HUES64 (cell line): ENCODE data around the gene AGPS.

Experiments used
- H3K27ac ChIP-seq: 2 replicates; pipeline ENCODE4 v1.7.0; 2013; ENCODE audit warnings: low read depth, low read length, inconsistent platforms
- H3K27me3 ChIP-seq: 2 replicates; pipeline ENCODE4 v1.6.1; 2013; ENCODE audit warnings: mild to moderate bottlenecking, low read length; ENCODE audit not compliant: insufficient read depth
- H3K36me3 ChIP-seq: 2 replicates; pipeline ENCODE4 v1.6.1; 2013; ENCODE audit warnings: mild to moderate bottlenecking, low read length; ENCODE audit not compliant: insufficient read depth
- H3K4me1 ChIP-seq: 2 replicates; pipeline ENCODE4 v1.6.1; 2013; ENCODE audit warnings: mild to moderate bottlenecking, low read length, moderate library complexity; ENCODE audit not compliant: insufficient read depth
- H3K4me3 ChIP-seq: 2 replicates; pipeline ENCODE4 v1.5.1; 2013; ENCODE audit warnings: mild to moderate bottlenecking, low read length, moderate library complexity
- H3K9ac ChIP-seq: 2 replicates; pipeline ENCODE4 v1.6.1; 2013; ENCODE audit warnings: mild to moderate bottlenecking, low read depth, low read length
- H3K9me3 ChIP-seq: 2 replicates; pipeline ENCODE4 v1.6.1; 2013; ENCODE audit warnings: low read depth, low read length; ENCODE audit not compliant: insufficient read depth
- WGBS: fragments of 150-250, 120-280 bp; methylation state at CpG from one replicate; pipeline ENCODE4 v1.1.7; 2013; ENCODE audit warnings: missing lambda C conversion rate; 5-methylcytosine and 5-hydroxymethylcytosine counted together

AGPS gene

GRCh38 chr2:177530561-177530960, 138.0 kb downstream of the AGPS start:
- H3K36me3 ChIP-seq: no peaks in the 10 kb centered on the region
- H3K4me1 ChIP-seq: peaks cover 10% of the 10 kb centered on the region; the same call in 1 of the 2 replicates

GRCh38 chr2:177531706-177532105, 139.1 kb downstream of the AGPS start:
- no peaks in the 10 kb centered on the region for H3K9me3 ChIP-seq
- no peaks in the 10 kb centered on the region for H3K27me3 ChIP-seq
- WGBS: 97% methylated on average over 4 of the region's 5 CpGs
- no peak overlapping the region for H3K4me3 ChIP-seq
- peaks cover 15% of the 10 kb centered on the region for H3K4me1 ChIP-seq
- H3K27ac ChIP-seq: no peak overlapping the region
- no peaks in the 10 kb centered on the region for H3K36me3 ChIP-seq
- H3K9ac ChIP-seq: no peak overlapping the region

More at GRCh38 chr2:177530561-177530960, 138.0 kb downstream of the AGPS start:
- H3K27ac ChIP-seq: no peak overlapping the region
- no peaks in the 10 kb centered on the region for H3K27me3 ChIP-seq
- no peaks in the 10 kb centered on the region for H3K9me3 ChIP-seq
- no peak overlapping the region for H3K4me3 ChIP-seq
- H3K9ac ChIP-seq: no peak overlapping the region

- Histone ChIP-seq H3K9ac (no peak overlapping the region), H3K27ac (no peak overlapping the region), H3K9me3 (no peaks in the 10 kb centered on the region), H3K4me1 (peaks cover 24% of the 10 kb centered on the region), H3K27me3 (no peaks in the 10 kb centered on the region), H3K4me3 (no peak overlapping the region), H3K36me3 (no peaks in the 10 kb centered on the region)
- WGBS: 100% methylated on average over 1 of the region's 1 CpG
These were observed 140.0 kb downstream of the AGPS start for GRCh38 chr2:177532567-177532966.

- Histone ChIP-seq H3K4me1 (peaks cover 25% of the 10 kb centered on the region), H3K36me3 (no peaks in the 10 kb centered on the region), H3K9me3 (no peaks in the 10 kb centered on the region), H3K9ac (no peak overlapping the region), H3K27me3 (no peaks in the 10 kb centered on the region), H3K4me3 (no peak overlapping the region), H3K27ac (no peak overlapping the region)
These were observed 140.7 kb downstream of the AGPS start for GRCh38 chr2:177533253-177533652.

- Histone ChIP-seq H3K4me3 (no peak overlapping the region), H3K4me1 (peaks cover 27% of the 10 kb centered on the region), H3K9me3 (no peaks in the 10 kb centered on the region), H3K27me3 (no peaks in the 10 kb centered on the region), H3K27ac (no peak overlapping the region), H3K36me3 (peaks cover 5% of the 10 kb centered on the region; the same call in 1 of the 2 replicates), H3K9ac (no peak overlapping the region)
These were observed 142.4 kb downstream of the AGPS start for GRCh38 chr2:177535000-177535399.

GRCh38 chr2:177535958-177536504, 143.5 kb downstream of the AGPS start:
- Histone ChIP-seq H3K9me3 (no peaks in the 10 kb centered on the region), H3K27me3 (no peaks in the 10 kb centered on the region), H3K36me3 (peaks cover 5% of the 10 kb centered on the region; the same call in 1 of the 2 replicates), H3K27ac (no peak overlapping the region), H3K4me3 (no peak overlapping the region), H3K9ac (no peak overlapping the region), H3K4me1 (peaks cover 27% of the 10 kb centered on the region)
- 42% methylated on average over 2 of the region's 3 CpGs for WGBS

GRCh38 chr2:177537213-177537612, 144.6 kb downstream of the AGPS start:
- no peak overlapping the region for H3K9ac ChIP-seq
- no peaks in the 10 kb centered on the region for H3K27me3 ChIP-seq
- H3K27ac ChIP-seq: no peak overlapping the region
- H3K9me3 ChIP-seq: no peaks in the 10 kb centered on the region
- peaks cover 5% of the 10 kb centered on the region; the same call in 1 of the 2 replicates for H3K36me3 ChIP-seq
- 96% methylated on average over 1 of the region's 1 CpG for WGBS
- no peak overlapping the region for H3K4me3 ChIP-seq
- peaks cover 27% of the 10 kb centered on the region for H3K4me1 ChIP-seq

- peaks cover 27% of the 10 kb centered on the region for H3K4me1 ChIP-seq
- no peaks in the 10 kb centered on the region for H3K27me3 ChIP-seq
- no peak overlapping the region for H3K9ac ChIP-seq
- H3K36me3 ChIP-seq: peaks cover 5% of the 10 kb centered on the region; the same call in 1 of the 2 replicates
- no peak overlapping the region for H3K4me3 ChIP-seq
- no peak overlapping the region for H3K27ac ChIP-seq
- WGBS: no CpG with 5 or more reads among the region's 3 CpGs
- no peaks in the 10 kb centered on the region for H3K9me3 ChIP-seq
These were observed 145.1 kb downstream of the AGPS start for GRCh38 chr2:177537636-177538035.

- peaks cover 27% of the 10 kb centered on the region for H3K4me1 ChIP-seq
- WGBS: 84% methylated on average over 3 of the region's 3 CpGs
- no peak overlapping the region for H3K27ac ChIP-seq
- H3K9ac ChIP-seq: no peak overlapping the region
- H3K36me3 ChIP-seq: peaks cover 5% of the 10 kb centered on the region; the same call in 1 of the 2 replicates
- H3K4me3 ChIP-seq: no peak overlapping the region
- H3K27me3 ChIP-seq: no peaks in the 10 kb centered on the region
- no peaks in the 10 kb centered on the region for H3K9me3 ChIP-seq
These were observed 145.8 kb downstream of the AGPS start for GRCh38 chr2:177538323-177538722.

GRCh38 chr2:177540283-177540682, 147.7 kb downstream of the AGPS start:
- Histone ChIP-seq H3K27ac (no peak overlapping the region), H3K27me3 (no peaks in the 10 kb centered on the region), H3K4me3 (no peak overlapping the region), H3K36me3 (peaks cover 5% of the 10 kb centered on the region; the same call in 1 of the 2 replicates), H3K4me1 (peaks cover 27% of the 10 kb centered on the region), H3K9ac (no peak overlapping the region), H3K9me3 (peaks cover 2% of the 10 kb centered on the region; the same call in 1 of the 2 replicates)
- 100% methylated on average over 1 of the region's 1 CpG for WGBS

- Histone ChIP-seq H3K36me3 (peaks cover 5% of the 10 kb centered on the region; the same call in 1 of the 2 replicates), H3K27ac (no peak overlapping the region), H3K4me1 (peaks cover 20% of the 10 kb centered on the region), H3K4me3 (no peak overlapping the region), H3K9ac (no peak overlapping the region), H3K27me3 (no peaks in the 10 kb centered on the region), H3K9me3 (peaks cover 12% of the 10 kb centered on the region)
These were observed 148.9 kb downstream of the AGPS start for GRCh38 chr2:177541258-177541991.
